Right lung (tissue), 10 donors: ENCODE data around the gene OR11G2. TPM values are rescaled to one million over a fixed set of nuclear protein-coding genes. Genes with fewer than 3 reads are reported as not detected.
"Not testable (repeated sequence)": the region's sequence is repeated elsewhere in the genome, so short reads cannot be mapped to it uniquely, and the experiment has no call there.

Experiments
- DNase-seq, 2 donors: peaks; one replicate each; pipeline ENCODE4 v3.0.0-alpha.2; 2013
- long read RNA-seq, 8 donors: transcript quantifications; one replicate each; lab custom pipeline, GENCODE V29; 2026
- polyA plus RNA-seq, 5 donors: library from polyadenylated mRNA; unstranded; fragments of 120-200 nt; gene quantifications; one replicate each; pipeline versions ENCODE4 v1.2.1 to v1.2.3, GENCODE V29; 2013; ENCODE audit warnings: inconsistent platforms in 1 of 5, low replicate concordance in 1 of 5; ENCODE audit not compliant: insufficient read length in 5 of 5, insufficient read depth in 1 of 5

The OR11G2 gene, protein sequence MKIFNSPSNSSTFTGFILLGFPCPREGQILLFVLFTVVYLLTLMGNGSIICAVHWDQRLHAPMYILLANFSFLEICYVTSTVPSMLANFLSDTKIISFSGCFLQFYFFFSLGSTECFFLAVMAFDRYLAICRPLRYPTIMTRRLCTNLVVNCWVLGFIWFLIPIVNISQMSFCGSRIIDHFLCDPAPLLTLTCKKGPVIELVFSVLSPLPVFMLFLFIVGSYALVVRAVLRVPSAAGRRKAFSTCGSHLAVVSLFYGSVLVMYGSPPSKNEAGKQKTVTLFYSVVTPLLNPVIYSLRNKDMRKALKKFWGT
- polyA plus RNA-seq = not detected
- long read RNA-seq, donor 1 = 0 reads
- long read RNA-seq, donor 2 = 0 reads
- long read RNA-seq, donor 3 = 0 reads
- long read RNA-seq, donor 4 = 0 reads
- long read RNA-seq, donor 5 = 0 reads
- long read RNA-seq, donor 6 = 0 reads
- long read RNA-seq, donor 7, partial matches to known transcripts = 0 of 1 reads
- long read RNA-seq, donor 7, other reads (novel, unspliced or antisense) = 0 of 1 reads
- long read RNA-seq, donor 8 = 0 reads

DNA sequence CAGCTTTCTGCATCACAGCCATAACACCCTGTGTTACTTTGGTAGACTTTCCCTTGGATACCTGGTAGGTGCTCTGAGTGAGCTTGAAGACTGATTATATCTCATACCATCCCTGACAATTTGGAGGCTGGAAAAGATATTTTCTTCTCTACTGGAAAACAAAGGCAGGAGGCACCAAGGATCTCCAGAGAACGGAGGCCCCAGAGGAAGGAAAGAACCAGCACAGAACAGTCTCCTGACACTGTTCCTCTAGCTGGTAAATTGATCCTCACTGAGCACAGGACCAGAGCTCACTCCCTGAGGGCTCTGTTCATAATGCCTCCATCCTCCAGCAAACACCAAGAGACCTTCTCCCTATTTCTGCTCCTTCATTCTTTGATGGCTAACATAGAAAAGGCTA lies at the start of gene OR11G2:
Gene OR11G2, plus strand, starts transcription at position 301 of the 400 bp plus-strand sequence. CDS start 6,542 bp downstream, outside the sequence.
- DNase-seq = no peak

DNA sequence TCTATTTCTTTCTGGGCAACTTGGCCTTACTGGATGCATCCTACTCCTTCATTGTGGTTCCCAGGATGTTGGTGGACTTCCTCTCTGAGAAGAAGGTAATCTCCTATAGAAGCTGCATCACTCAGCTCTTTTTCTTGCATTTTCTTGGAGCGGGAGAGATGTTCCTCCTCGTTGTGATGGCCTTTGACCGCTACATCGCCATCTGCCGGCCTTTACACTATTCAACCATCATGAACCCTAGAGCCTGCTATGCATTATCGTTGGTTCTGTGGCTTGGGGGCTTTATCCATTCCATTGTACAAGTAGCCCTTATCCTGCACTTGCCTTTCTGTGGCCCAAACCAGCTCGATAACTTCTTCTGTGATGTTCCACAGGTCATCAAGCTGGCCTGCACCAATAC lies 46.8 kb upstream of the OR11G2 start:
- no peak for DNase-seq

DNA sequence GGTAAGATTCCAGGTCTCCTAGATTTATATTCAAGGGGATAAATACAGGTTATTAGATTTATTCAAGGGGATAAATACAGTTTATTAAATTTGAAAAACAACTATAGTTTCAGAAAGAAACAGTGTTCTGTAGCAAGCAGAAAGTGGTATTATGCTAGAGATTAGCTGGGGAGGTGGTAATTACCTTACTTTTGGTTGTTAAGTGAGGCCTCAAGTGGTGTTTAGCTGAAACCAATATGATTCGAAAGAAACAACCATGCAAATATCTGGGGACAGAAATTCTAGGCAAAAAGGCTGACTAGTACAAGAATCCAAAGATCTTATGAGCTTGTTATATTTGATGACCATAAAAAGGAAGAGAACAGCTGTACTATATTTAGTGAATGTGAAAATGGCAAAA lies 45.9 kb upstream of the OR11G2 start:
- no peak for DNase-seq

DNA sequence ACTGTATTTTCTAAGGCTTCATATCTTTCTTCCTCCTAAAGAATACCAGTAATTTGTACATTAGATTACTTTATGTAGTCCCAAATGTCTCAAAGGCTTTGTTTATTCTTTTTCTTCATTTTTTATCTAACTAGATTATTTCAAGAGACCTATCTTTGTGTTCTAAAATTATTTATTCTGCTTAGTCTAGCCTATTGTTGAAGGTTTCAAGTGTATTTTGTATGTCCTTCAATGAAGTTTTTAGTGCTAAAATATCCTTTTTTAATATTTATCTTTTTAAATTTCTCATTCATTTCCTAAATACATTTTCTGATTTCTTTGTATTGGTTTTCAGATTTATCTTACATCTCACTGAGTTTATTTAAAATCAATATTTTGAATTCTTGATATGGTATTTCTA lies 26.2 kb upstream of the OR11G2 start:
- DNase-seq = no peak

DNA sequence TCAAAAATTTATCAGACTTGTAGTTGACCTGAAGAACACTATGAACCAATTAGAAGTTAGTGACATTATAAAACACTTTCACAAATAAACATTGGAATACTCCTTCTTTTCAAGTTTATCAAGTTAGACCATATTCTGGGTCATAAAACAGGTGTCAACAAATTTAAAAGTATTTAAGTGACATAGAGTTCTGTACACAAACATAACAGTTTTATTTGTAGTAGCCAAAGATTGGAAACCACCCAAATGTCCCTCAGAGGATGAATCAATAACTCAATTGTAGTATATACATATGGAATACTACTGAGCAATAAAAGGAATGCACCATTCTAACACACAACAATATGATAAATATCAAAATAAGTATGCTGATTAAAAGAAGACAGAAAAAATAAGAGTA lies 23.6 kb upstream of the OR11G2 start:
- DNase-seq = no peak

DNA sequence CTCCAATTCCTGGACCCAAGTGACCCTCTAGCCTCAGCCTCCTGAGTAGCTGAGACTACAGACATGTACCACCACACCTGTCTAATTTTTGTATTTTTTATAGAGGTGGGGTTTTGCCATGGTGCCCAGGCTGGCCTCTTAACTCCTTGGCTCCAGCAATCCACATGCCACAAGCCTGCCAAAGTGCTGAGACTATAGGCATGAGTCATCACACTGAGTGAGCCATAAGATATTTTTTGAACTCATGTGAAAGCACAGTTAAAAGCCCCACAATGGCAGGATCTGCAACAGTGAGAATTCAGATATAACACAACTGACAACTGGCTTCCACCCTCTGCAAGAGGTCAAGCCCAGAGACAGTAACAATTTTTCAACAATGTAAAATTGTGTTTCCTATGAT lies 20.8 kb upstream of the OR11G2 start:
- not testable (repeated sequence) for DNase-seq

DNA sequence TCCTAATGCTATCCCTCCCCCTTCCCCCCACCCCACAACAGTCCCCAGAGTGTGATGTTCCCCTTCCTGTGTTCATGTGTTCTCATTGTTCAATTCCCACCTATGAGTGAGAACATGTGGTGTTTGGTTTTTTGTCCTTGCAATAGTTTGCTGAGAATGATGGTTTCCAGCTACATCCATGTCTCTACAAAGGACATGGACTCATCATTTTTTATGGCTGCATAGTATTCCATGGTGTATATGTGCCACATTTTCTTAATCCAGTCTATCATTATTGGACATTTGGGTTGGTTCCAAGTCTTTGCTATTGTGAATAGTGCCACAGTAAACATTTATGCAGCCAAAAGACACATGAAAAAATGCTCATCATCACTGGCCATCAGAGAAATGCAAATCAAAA lies 16.5 kb upstream of the OR11G2 start:
- not testable (repeated sequence) for DNase-seq

DNA sequence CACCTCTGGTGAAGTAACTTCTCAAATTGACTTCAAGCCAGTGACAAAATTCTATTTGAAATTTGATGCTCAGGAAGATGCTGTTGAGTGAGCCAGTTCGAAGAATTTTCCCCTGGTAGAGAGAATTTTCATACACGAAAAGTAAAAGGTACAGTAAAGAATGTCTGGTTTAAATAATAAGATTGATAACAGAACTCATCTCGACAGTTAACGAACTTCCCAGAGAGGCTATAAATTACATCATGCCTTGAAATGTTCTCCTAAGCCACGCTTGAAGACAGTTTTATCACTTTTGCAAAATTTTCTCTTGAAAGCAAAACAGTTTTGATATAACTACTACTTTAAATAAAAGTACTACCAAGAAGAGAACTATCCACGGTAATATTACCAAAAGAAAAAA lies 14.4 kb upstream of the OR11G2 start:
- no peak for DNase-seq

DNA sequence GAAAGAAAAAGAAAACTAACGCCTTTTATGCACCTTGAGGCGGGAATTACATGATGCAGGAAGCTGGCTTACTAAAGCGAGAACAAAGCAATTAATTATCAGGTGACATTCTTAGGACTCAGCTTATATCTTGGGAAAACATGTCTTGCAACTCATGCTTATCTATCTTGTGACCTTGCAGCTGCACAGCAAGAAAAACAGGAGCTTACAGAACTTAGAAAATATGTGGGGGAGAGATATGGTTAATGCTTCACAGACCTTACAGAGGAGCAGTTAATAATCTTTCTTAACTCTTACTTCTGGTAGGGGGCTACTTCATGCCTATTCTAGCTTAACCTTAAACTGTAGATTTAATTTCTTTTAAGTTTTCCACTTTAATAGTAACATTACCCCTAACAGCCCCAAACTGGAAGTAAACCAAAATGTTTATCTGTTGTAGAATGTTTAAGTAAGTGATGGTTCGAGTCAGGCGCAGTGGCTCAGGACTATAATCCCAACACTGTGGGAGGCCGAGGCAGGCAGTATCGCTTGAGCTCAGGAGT lies 13.2 kb upstream of the OR11G2 start:
- DNase-seq = no peak

DNA sequence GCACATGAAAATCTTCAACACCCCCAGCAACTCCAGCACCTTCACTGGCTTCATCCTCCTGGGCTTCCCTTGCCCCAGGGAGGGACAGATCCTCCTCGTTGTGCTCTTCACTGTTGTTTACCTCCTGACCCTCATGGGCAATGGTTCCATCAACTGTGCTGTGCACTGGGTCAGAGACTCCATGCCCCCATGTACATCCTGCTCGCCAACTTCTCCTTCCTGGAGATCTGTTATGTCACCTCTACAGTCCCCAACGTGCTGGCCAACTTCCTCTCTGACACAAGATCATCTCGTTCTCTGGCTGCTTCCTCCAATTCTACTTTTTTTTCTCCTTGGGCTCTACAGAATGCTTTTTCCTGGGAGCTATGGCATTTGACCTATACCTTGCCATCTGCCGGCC lies 11.5 kb upstream of the OR11G2 start:
- DNase-seq = no peak

DNA sequence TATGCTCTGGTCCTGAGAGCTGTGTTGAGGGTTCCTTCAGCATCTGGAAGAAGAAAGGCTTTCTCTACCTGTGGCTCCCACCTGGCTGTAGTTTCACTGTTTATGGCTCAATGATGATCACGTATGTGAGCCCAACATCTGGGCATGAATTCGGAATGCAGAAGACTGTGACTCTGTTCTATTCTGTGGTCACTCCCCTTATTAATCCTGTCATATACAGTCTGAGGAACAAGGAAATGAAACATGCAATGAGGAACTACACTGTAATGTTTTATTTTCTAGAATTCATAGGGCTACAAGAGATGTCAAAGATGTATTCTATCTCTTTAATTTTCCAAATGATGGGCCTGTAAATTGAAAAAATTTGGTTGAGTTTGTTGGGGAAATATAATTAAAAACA lies 10.8 kb upstream of the OR11G2 start:
- no peak for DNase-seq

DNA sequence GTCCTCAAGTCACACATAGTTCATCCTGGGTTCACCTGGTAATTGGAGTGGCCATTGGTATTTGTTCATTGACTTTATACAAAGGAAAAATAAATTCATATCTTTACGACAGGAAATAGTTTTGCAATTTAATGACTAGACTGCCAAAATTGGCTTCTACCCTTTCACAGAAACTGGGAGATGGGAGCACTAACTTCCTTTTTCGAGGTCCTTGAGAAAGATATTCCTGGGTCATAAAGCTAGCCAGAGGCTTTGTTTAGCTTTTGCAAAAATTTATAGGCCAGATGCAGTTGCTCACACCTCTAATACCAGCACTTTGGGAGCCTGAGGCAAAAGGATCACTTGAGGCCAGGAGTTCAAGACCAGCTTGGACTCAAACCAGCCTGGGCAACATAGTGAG lies 10.2 kb upstream of the OR11G2 start:
- no peak for DNase-seq

DNA sequence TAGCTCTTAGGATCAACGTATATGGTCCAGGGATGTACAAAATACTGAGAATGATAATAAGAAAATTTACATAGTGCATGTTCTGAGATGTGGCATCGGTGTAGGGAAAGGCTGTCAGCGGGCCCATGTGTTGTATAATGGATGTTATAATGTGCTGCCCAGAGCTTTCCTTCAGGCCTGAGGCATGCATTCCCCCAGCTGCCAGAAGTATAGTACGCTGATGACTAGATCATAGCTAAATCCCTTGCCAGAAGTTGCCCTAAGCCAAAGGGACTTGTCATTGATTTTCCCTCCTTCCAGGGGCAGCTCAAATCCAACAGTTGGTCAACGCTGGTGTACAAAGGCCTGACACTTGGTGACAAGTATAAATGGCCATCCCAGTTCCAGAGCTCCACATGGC lies 6.5 kb upstream of the OR11G2 start:
- DNase-seq = no peak

DNA sequence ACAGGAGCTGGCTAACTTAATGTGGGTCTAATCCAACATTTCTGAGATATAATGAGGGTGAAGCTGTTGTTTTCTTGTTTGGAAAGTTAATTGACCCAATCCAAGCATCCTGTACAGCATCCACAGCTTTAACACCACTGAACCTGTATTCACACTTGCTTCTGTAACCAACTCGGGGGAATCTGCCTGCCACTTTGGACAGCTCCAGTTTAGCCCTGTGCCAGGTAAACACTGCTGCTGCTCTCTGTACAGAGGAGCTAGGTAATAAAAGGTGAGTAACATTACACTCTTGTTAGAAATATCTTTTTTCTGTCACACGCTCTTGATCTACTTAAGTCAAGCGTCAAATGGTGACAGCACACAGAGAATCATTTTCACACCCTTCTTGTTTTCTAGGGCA lies 700 bp downstream of the OR11G2 start:
- DNase-seq = no peak

DNA sequence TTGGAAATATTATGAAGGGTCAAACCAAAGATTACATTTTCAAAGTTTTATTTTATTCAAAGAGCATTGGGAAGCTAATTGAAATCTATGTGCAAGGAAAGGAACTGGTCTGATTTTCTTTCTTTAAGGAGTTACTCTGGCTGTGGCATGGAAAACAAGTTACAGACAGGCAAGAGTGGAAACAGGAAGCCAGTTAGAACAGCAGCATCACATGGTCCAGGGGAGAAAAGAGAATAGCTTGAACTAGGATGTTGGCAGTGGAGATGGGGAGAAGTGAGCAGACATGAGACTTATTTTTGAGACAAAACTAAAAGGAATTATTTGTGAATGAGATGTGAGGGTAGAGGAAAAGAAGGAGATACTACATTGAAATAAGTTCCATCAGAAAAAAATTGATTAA lies 3.4 kb downstream of the OR11G2 start:
- no peak for DNase-seq

DNA sequence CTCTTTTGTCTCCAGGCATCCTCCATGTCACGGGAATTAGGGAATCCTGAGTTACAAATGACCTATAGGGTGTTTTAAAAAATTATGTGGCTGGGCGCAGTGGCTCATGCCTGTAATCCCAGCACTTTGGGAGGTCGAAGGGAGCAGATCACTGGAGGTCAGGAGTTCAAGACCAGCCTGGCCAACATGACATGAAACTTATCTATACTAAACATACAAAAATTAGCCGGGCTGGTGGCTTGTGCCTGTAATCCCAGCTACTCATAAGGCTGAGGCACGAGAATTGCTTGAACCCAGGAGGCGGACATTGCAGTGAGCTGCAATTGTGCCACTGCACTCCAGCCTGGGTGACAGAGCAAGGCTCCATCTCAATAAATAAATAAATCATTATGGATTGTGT lies 4.5 kb downstream of the OR11G2 start:
- not testable (repeated sequence) for DNase-seq

DNA sequence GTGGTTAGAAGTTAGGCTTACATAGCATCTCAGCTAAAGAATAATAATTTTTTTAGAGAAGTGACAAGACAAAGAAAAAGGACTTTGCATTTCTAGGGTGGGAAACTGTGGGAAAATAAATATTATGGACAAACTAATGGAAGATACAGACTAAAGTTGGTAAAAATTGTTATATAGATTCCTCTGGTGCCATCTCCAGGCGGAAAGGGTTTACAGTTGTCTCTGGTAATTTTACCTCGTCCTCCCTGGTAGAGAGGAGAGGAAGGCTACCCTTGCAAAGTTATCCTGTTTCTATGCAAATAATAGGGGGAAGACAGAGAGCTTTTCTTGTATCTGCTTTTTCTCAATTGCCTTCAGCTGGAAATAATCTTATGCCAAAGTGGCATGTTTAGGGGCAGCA lies 5.2 kb downstream of the OR11G2 start:
- no peak for DNase-seq

DNA sequence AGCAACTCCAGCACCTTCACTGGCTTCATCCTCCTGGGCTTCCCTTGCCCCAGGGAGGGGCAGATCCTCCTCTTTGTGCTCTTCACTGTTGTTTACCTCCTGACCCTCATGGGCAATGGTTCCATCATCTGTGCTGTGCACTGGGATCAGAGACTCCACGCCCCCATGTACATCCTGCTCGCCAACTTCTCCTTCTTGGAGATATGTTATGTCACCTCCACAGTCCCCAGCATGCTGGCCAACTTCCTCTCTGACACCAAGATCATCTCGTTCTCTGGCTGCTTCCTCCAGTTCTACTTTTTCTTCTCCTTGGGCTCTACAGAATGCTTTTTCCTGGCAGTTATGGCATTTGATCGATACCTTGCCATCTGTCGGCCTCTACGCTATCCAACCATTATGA lies 6.8 kb downstream of the OR11G2 start:
- no peak for DNase-seq

DNA sequence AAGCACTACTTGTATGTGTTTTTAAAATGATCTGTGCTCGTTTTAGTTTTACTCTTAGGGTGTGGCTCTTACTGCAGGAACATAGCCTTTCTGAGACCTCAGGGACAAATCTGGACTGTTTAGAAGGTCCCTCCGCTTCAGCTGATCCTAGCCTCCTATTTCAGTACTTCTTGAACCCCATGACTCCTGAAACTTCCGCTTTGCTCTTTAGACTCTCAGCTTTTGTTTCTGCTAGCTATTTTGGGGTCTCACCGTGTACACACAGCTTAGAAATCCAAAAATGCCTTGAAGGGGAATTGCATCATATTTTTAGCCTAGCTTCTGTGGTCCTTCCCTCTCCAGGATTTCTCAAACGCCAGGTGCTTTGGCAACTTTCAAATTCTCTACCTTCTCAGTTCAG lies 8.3 kb downstream of the OR11G2 start:
- no peak for DNase-seq

DNA sequence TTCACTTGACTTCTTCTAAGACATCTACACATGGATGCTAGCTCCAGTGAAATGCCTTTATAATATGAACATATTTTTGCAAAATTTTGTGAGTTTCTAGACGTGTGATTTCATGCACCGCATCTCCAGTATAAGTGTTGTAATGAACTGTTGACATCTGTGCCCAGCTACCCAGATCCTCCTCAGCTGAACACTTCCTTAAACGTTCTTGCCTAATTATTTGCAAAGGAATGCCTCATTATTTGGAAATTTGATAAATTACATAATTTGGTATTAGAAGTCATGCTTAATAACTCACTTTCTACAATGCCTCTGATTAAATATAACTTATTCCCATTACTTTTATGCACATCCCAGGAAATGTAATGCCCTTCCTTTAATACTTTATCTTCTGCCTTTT lies 14.0 kb downstream of the OR11G2 start:
- no peak for DNase-seq

DNA sequence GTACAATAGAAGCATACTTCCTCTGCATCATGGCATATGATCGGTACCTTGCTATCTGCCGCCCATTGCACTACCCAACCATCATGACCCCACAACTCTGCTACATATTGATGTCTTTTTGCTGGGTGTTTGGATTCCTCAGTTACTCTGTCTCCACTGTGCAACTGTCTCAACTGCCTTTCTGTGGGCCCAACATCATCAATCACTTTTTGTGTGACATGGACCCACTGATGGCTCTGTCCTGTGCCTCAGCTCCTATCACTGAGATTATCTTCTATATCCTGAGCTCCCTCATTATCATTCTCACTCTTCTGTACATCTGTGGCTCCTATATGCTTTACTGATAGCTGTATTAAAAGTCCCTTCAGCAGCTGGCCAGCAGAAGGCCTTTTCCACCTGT lies 18.9 kb downstream of the OR11G2 start:
- no peak for DNase-seq

DNA sequence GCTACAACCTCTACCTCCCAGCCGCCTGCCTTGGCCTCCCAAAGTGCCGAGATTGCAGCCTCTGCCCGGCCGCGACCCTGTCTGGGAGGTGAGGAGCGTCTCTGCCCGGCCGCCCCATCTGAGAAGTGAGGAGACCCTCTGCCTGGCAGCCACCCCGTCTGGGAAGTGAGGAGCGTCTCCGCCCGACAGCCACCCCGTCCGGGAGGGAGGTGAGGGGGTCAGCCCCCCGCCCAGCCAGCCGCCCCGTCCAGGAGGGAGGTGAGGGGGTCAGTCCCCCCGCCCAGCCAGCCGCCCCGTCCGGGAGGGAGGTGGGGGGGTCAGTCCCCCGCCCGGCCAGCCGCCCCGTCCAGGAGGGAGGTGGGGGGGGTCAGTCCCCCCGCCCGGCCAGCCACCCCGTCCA lies 21.7 kb downstream of the OR11G2 start:
- not testable (repeated sequence) for DNase-seq

DNA sequence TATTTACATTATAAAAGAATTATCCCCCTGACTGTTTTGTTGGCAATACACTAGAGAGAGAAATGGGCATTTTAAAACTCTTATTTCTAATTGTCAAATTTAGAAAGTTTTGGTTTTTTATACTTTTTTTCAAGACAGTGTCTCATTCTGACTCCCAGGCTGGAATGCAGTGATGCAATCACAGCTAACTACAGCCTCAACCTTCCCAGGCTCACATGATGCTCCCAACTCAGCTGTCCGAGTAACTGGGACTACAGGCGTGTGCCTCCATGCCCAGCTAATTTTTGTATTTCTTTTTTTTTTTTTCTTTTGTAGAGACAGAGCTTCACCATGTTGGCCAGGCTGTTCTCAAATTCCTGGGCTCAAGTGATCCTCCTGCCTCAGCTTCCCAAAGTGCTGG lies 24.5 kb downstream of the OR11G2 start:
- DNase-seq = no peak

DNA sequence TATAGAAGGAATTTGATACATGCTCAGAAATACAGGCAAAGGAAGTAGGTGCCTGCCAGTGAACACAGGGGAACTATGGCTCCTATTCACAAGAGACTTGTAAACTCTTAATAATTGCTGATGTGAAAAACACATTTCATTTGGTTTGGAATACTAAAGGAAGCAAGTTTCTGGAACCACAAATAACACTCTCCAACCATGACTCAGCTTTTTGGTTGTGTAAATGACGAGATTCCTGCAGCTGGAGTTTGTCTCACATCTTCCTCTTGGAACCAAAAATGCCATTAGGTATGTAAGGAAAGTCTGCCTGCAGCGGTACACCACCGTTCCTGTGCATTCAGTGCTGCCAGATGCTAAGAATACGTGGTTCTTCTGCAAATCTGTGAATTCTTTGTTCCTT lies 28.3 kb downstream of the OR11G2 start:
- DNase-seq = no peak
